Stimulated activated effector memory CD8-positive, alpha-beta T cell treated with anti-CD3 and anti-CD28 coated beads, Interleukin-12 subunit alpha, Interleukin-12 subunit beta, amount 100 ng/mL, for 72 hours (primary cell): Measurements from ENCODE around the gene MAP2.
A peak's percentile ranks its signal among the peaks of the same experiment; 100 is the strongest.

Source experiments
- ATAC-seq: fragments of 150-1000 bp; cut with Tn5 transposase; 2 replicates; pipeline ENCODE4 v1.10.0; 2021
- DNase-seq, 2 donors: peaks; one replicate each; pipeline ENCODE4 v3.0.0; 2021 to 2022; ENCODE audit warnings: low spot score in 2 of 2
- H3K27ac Mint-ChIP-seq: one replicate; pipeline ENCODE4 v1.8.0; 2022; ENCODE audit warnings: mild to moderate bottlenecking, mixed read lengths
- H3K36me3 Mint-ChIP-seq: one replicate; pipeline ENCODE4 v1.8.0; 2022; ENCODE audit warnings: mild to moderate bottlenecking, mixed read lengths
- H3K4me1 Mint-ChIP-seq: one replicate; pipeline ENCODE4 v1.8.0; 2022; ENCODE audit warnings: mixed read lengths
- H3K4me3 Mint-ChIP-seq: one replicate; pipeline ENCODE4 v1.8.0; 2022; ENCODE audit warnings: mild to moderate bottlenecking, mixed read lengths
- H3K9me3 Mint-ChIP-seq: one replicate; pipeline ENCODE4 v1.8.0; 2022; ENCODE audit warnings: mixed read lengths

Gene MAP2

GRCh38 chr2:209423562-209424198, at the start of gene MAP2:
MAP2 (plus strand) TSS chr2:209424047; CDS start chr2:209653171, 229,124 bp downstream.
- peak; percentile 14 to 57 for DNase-seq
- Mint-ChIP-seq H3K27ac (no peak within 1 kb of the TSS), H3K4me3 (peak within 1 kb of the TSS; percentile 54), H3K36me3 (no peaks in the 10 kb centered on the region), H3K9me3 (no peaks in the 10 kb centered on the region), H3K4me1 (peaks cover 9% of the 10 kb centered on the region)
- ATAC-seq: peak; percentile 89

GRCh38 chr2:209376686-209377085, 47.2 kb upstream of the MAP2 start:
- H3K4me3 Mint-ChIP-seq: no peak overlapping the region
- H3K27ac Mint-ChIP-seq: no peak overlapping the region
- H3K4me1 Mint-ChIP-seq: no peaks in the 10 kb centered on the region
- ATAC-seq (no peak), DNase-seq (no peak)
- peaks cover 8% of the 10 kb centered on the region for H3K9me3 Mint-ChIP-seq
- no peaks in the 10 kb centered on the region for H3K36me3 Mint-ChIP-seq

GRCh38 chr2:209380293-209380692, 43.6 kb upstream of the MAP2 start:
- Mint-ChIP-seq H3K4me1 (no peaks in the 10 kb centered on the region), H3K9me3 (peaks cover 3% of the 10 kb centered on the region), H3K36me3 (no peaks in the 10 kb centered on the region), H3K4me3 (no peak overlapping the region), H3K27ac (no peak overlapping the region)
- no peak for DNase-seq
- no peak for ATAC-seq

- no peak for DNase-seq
- Mint-ChIP-seq H3K4me1 (no peaks in the 10 kb centered on the region), H3K27ac (no peak overlapping the region), H3K9me3 (peaks cover 3% of the 10 kb centered on the region), H3K36me3 (no peaks in the 10 kb centered on the region), H3K4me3 (no peak overlapping the region)
- ATAC-seq: no peak
These were observed 42.8 kb upstream of the MAP2 start for GRCh38 chr2:209381091-209381490.

GRCh38 chr2:209382775-209383174, 41.1 kb upstream of the MAP2 start:
- Mint-ChIP-seq H3K4me1 (no peaks in the 10 kb centered on the region), H3K36me3 (no peaks in the 10 kb centered on the region), H3K27ac (no peak overlapping the region), H3K4me3 (no peak overlapping the region), H3K9me3 (peaks cover 3% of the 10 kb centered on the region)
- DNase-seq (no peak), ATAC-seq (no peak)

GRCh38 chr2:209383212-209383611, 40.6 kb upstream of the MAP2 start:
- no peak for ATAC-seq

GRCh38 chr2:209387389-209387788, 36.5 kb upstream of the MAP2 start:
- Mint-ChIP-seq H3K27ac (no peak overlapping the region), H3K4me3 (no peak overlapping the region), H3K9me3 (no peaks in the 10 kb centered on the region), H3K36me3 (no peaks in the 10 kb centered on the region), H3K4me1 (no peaks in the 10 kb centered on the region)
- ATAC-seq: no peak
- DNase-seq: no peak

More at GRCh38 chr2:209383212-209383611, 40.6 kb upstream of the MAP2 start:
- Mint-ChIP-seq H3K4me1 (no peaks in the 10 kb centered on the region), H3K9me3 (peaks cover 3% of the 10 kb centered on the region), H3K36me3 (no peaks in the 10 kb centered on the region), H3K27ac (no peak overlapping the region), H3K4me3 (no peak overlapping the region)
- DNase-seq: no peak

- Mint-ChIP-seq H3K27ac (no peak overlapping the region), H3K4me1 (no peaks in the 10 kb centered on the region), H3K9me3 (no peaks in the 10 kb centered on the region), H3K4me3 (no peak overlapping the region), H3K36me3 (no peaks in the 10 kb centered on the region)
- no peak for DNase-seq
- ATAC-seq: no peak
These were observed 35.3 kb upstream of the MAP2 start for GRCh38 chr2:209388446-209389037.

- H3K9me3 Mint-ChIP-seq: peaks cover 3% of the 10 kb centered on the region
- DNase-seq (no peak), ATAC-seq (no peak)
- no peaks in the 10 kb centered on the region for H3K4me1 Mint-ChIP-seq
- H3K27ac Mint-ChIP-seq: no peak overlapping the region
- no peak overlapping the region for H3K4me3 Mint-ChIP-seq
- no peaks in the 10 kb centered on the region for H3K36me3 Mint-ChIP-seq
These were observed 34.7 kb upstream of the MAP2 start for GRCh38 chr2:209389171-209389618.

GRCh38 chr2:209390839-209391238, 33.0 kb upstream of the MAP2 start:
- Mint-ChIP-seq H3K9me3 (peaks cover 7% of the 10 kb centered on the region), H3K4me1 (no peaks in the 10 kb centered on the region), H3K4me3 (no peak overlapping the region), H3K36me3 (no peaks in the 10 kb centered on the region), H3K27ac (no peak overlapping the region)
- no peak for DNase-seq
- no peak for ATAC-seq

- H3K9me3 Mint-ChIP-seq: peaks cover 7% of the 10 kb centered on the region
- H3K27ac Mint-ChIP-seq: no peak overlapping the region
- no peaks in the 10 kb centered on the region for H3K36me3 Mint-ChIP-seq
- H3K4me3 Mint-ChIP-seq: no peak overlapping the region
- no peaks in the 10 kb centered on the region for H3K4me1 Mint-ChIP-seq
- no peak for DNase-seq
- no peak for ATAC-seq
These were observed 32.0 kb upstream of the MAP2 start for GRCh38 chr2:209391776-209392401.

GRCh38 chr2:209395229-209395628, 28.6 kb upstream of the MAP2 start:
- no peaks in the 10 kb centered on the region for H3K36me3 Mint-ChIP-seq

GRCh38 chr2:209395652-209396051, 28.2 kb upstream of the MAP2 start:
- no peaks in the 10 kb centered on the region for H3K4me1 Mint-ChIP-seq
- no peak overlapping the region for H3K27ac Mint-ChIP-seq
- no peak for DNase-seq
- H3K9me3 Mint-ChIP-seq: peaks cover 7% of the 10 kb centered on the region
- no peak overlapping the region for H3K4me3 Mint-ChIP-seq
- no peak for ATAC-seq
- H3K36me3 Mint-ChIP-seq: no peaks in the 10 kb centered on the region

More at GRCh38 chr2:209395229-209395628, 28.6 kb upstream of the MAP2 start:
- ATAC-seq (no peak), DNase-seq (no peak)
- H3K9me3 Mint-ChIP-seq: peaks cover 7% of the 10 kb centered on the region
- no peak overlapping the region for H3K27ac Mint-ChIP-seq
- no peak overlapping the region for H3K4me3 Mint-ChIP-seq
- H3K4me1 Mint-ChIP-seq: no peaks in the 10 kb centered on the region

- Mint-ChIP-seq H3K9me3 (peaks cover 11% of the 10 kb centered on the region), H3K36me3 (no peaks in the 10 kb centered on the region), H3K4me3 (no peak overlapping the region), H3K27ac (no peak overlapping the region), H3K4me1 (no peaks in the 10 kb centered on the region)
- no peak for ATAC-seq
- DNase-seq: no peak
These were observed 25.4 kb upstream of the MAP2 start for GRCh38 chr2:209398463-209398862.

GRCh38 chr2:209401788-209402187, 22.1 kb upstream of the MAP2 start:
- Mint-ChIP-seq H3K27ac (no peak overlapping the region), H3K4me1 (no peaks in the 10 kb centered on the region), H3K36me3 (no peaks in the 10 kb centered on the region), H3K9me3 (peaks cover 4% of the 10 kb centered on the region), H3K4me3 (no peak overlapping the region)
- ATAC-seq: no peak
- DNase-seq: no peak

- H3K9me3 Mint-ChIP-seq: peaks cover 12% of the 10 kb centered on the region
- ATAC-seq: no peak
- no peak overlapping the region for H3K4me3 Mint-ChIP-seq
- no peak overlapping the region for H3K27ac Mint-ChIP-seq
- DNase-seq: no peak
- H3K36me3 Mint-ChIP-seq: no peaks in the 10 kb centered on the region
- H3K4me1 Mint-ChIP-seq: no peaks in the 10 kb centered on the region
These were observed 12.6 kb upstream of the MAP2 start for GRCh38 chr2:209411296-209411695.
